Testis (tissue), 2 donors: ENCODE measurements around the gene PRPF6.

ENCODE experiments used
- CTCF ChIP-seq, 3 experiments: fragments of 450-650 bp in 2 of 3; fragments of 200-600 bp in 1 of 3; sonication (generic) in 1 of 3; IDR thresholded peaks; one replicate each; pipeline ENCODE4 v1.5.1; 2016 to 2019; ENCODE audit warnings: antibody characterized with exemption in 3 of 3, mild to moderate bottlenecking in 2 of 3, moderate library complexity in 1 of 3
- POLR2A ChIP-seq: fragments of 450-650 bp; IDR thresholded peaks from one replicate; pipeline ENCODE4 v1.6.1; 2017; ENCODE audit warnings: antibody characterized with exemption, mild to moderate bottlenecking, moderate library complexity

GRCh38 chr20:64025826-64026412 is 45.0 kb downstream of the PRPF6 start:
- TF ChIP-seq CTCF (IDR thresholded peaks at IDR 0.05) (no peak), POLR2A (no peak)
